DMS53 treated with DMSO at 0.1 percent for 48 hours (cell line): ENCODE results near the gene SPATA3.

ENCODE experiments used
- DNase-seq: peaks from one replicate; lab custom pipeline; 2025; ENCODE audit not compliant: unreplicated experiment; lab: John Stamatoyannopoulos, UW

The SPATA3 gene

DNA sequence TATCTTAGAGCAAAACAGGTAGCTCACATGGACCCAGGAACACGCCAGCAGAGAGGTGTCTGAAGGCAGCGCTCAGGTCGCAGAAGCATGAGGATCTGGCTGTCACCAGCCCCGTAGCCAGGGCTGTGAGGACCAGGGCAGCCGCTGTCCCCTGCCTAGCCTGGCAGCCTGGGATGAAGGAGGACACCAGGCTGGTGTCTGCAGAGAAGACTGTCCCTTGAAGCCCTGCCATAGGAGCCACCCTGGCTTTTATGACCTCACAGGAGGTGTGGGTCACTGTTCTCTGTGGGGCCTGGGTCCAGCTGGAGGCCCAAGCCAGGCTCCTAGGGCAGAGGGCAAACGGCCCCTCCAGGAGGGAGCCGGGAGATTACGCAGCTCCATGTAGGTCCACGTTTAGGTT, at the start of gene SPATA3:
SPATA3 (plus strand) TSS at position 301 of the 400 bp plus-strand sequence. CDS start 113 bp downstream, outside the sequence.
- DNase-seq, result no peak

DNA sequence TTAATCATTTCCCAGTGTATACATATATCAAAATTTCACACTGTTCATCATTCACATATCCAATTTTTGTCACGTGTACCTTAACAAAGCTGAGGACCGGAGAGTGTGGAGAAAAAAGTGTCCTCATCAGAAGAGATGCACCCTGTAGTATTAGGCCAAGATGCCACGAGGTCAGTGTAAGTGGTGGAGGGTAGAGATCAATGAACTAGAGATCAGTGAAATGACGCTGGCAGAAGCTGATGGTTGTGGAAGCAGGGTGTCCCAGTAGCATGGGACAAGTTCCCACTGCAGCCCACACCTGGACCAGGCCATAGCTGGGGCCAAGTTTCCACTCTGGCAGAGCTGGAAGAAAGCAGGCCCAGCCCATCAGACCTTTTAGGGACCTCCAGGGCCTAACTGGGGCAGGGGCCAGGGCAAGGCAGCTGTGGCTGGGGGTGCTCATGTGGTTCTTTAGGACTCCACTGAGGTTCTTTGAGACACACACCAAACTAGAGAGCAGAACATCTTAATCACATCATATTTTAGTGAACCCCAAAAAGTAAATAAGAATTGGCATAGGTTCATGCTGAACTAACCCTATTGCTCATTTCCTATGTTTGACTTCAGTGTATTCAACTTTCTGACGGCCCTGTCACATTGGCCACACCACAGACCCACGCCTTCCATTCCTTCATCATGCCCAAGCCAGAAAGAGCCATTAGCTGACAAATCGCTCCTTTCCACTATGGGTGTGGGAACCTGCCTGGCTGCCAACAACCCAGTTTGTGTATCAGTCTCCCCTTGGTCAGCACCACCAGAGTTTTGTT, 49.3 kb upstream of the SPATA3 start:
- DNase-seq, result no peak

DNA sequence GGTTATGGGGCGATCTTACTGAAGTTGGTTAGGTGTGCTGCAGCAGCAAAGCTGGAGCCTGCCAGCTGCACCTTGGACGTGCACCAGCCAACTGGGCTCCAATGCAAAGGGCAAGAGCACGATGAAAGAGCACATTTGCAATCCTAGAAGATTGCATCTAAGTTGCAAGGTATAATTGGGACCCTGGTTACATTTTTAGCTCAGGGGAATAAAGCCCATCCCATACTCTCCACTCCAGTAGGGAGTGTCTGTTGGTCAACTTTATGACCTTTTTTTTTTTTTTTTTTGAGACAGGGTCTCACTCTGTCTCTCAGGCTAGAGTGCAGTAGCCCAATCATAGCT, 48.7 kb upstream of the SPATA3 start:
- DNase-seq, result no peak

DNA sequence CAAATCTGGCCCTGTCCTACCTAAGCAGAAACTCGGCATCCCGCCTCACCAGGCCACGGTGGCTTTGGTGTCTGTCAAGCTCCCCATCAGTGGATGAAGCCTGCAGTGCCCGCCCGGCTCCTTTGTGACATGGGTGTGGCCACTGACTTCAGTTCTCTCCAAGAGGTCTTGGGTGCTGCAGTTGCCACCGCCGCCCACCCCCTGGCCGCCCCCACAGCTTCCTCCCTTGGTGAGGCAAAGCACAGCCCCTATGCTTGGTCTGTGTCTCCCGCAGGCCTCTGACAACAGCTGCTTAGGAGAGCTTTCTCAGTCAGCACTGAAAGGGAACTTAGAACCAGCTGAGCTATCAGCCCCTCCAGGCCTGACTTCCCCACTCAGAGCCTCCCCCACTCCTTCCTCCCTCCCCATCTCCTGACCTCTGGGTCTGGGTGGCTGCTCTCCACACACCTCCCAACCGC, 48.0 kb upstream of the SPATA3 start:
- no peak for DNase-seq

DNA sequence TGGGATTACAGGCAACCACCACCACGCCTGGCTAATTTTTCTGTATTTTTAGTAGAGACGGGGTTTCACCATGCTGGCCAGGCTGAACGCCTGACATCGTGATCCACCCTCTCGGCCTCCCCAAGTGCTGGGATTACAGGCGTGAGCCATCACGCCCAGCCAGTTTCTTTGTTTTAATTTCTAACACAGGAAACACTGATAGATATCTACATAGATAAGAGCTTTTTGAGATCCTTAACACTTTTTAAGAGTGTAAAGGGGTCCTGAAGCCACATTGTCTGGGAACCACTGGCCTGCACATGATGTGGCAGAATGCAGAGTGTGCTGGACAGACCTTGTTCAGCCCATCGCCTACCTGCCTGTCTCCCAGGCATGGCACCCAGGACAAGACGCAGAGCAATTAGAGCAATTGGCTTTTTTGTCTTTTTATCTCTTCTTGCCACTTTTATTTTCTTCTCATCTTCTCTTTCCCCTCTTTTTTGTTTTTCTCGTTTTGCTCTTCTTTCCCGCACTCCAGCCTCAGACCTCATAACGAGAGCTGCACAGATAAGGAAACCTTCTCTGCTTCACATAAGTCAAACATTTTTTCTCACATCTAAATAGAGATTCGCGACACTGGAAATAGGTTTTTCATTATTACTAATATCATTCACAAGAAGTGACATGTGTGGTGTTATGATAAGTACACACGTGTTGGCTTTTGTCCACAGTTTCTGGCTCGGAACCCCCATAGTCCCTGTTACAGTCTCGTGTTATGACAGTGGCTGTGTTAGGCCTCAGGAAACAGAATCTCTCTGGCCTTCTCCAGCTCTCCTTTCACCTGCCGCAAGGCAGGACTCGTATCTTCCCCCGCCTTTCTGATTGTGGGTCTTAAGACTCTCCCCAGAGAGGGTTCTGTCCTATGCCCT, 45.7 kb upstream of the SPATA3 start:
- no peak for DNase-seq

DNA sequence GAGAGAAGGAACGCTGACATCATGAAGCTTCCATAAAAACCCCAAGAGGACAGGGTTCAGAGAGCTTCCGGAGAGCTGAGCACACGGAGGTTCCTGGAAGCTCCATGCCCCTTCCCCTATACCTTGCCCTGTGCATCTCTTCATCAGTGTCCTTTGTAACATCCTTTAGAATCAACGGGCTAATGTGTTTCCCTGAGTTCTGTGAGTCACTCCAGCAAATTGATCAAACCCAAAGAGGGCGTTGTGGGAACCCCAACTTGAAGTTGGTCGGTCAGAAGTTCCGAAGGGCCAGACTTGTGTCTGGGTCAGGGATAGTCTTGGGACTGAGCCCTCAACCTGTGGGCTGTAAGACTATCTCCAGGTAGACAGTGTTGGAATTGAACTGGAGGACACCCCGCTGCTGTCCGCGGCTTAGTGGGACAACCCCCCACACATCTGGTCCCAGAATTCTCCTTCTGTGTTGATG, 45.0 kb upstream of the SPATA3 start:
- DNase-seq, result no peak

DNA sequence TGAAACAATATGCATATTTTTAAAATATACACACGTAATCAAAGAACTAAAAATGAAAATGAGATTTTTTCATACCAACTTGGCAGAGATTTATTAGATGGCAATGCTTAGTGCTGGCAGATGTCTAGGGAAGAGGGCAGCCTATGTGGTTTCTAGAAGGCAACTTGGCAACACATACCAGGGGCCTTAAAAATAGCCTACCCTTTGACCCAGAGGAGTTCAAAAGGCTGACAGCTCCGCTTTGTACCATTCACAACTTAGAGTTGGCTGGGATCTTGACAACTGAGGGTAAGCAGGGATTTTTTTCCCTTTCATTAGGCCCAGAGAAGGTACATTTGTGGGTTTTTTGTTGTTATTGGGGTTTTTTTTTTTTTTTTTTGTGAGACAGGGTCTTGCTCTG, 44.5 kb upstream of the SPATA3 start:
- DNase-seq, result no peak

DNA sequence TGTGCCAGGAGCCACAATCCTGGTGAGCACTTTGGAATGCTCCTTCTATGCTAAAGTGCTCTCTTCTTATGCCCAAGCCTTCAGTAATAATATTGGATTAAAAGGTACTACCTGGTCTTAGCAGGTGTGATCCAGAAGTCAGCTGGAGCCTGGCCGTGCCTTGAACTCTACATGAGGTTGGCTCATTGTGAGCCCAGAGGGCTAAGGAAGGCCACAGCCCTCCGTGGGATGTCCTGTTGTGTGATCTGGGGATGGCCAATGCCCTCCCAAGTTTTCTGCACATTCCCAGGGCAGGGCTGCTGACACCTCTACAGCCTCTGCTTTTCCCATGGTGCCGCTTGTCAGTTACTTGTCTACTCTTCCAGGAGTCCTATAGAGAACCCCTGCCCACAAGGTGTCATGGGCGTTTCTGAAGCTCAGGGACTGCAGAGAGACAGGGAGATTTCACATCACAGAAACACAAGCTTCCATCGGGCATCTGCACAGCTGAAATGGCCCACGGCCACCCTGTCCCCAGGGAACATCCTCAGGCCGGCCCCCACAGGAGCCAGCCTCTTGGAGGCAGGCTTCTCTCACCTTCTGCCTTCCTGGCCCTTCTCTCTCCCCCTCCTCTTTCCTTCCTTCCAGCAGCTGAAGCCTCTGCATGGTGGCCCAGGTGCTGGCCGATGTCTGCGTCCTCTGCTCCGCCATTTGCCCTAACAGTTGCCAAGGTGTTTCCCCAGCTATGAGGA, 43.5 kb upstream of the SPATA3 start:
- no peak for DNase-seq

DNA sequence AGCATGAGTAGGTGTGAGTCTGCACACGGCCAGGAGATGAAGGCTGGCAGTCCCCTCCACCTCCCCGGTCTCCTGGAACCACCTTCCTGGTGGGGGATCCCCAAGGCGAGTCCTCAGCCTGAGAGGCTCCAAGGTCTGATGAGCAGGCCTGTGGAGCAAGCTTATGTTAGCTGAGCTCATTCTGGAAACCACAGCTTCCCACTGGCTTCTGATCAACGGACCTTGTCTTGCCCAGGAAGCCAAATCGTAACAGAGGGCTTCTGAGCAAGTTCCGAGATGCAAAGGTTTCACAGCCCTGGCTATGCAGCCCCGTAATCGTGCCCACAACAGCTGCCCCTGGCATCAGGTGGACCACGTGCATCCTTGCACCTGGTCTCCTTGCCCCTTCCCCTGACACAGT, 42.1 kb upstream of the SPATA3 start:
- DNase-seq, result no peak

DNA sequence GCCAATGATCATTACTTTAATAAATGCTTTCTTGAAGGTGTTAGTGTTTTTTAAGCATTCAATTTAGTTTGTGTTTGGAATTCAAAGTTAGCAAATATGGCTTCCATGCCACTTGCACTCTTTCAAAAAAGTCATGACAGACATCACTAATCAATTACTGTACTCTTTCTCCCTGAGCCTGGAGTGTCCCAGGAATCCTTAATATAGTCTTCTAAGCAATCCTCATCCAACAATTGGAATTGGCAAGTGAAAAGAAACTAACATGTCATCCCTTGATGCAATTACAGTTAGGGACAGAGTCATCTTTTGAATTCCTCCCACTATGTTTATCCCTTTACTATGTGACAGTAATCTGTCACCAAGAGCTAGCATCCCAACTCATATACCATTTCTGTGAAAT, 41.2 kb upstream of the SPATA3 start:
- DNase-seq, result no peak

DNA sequence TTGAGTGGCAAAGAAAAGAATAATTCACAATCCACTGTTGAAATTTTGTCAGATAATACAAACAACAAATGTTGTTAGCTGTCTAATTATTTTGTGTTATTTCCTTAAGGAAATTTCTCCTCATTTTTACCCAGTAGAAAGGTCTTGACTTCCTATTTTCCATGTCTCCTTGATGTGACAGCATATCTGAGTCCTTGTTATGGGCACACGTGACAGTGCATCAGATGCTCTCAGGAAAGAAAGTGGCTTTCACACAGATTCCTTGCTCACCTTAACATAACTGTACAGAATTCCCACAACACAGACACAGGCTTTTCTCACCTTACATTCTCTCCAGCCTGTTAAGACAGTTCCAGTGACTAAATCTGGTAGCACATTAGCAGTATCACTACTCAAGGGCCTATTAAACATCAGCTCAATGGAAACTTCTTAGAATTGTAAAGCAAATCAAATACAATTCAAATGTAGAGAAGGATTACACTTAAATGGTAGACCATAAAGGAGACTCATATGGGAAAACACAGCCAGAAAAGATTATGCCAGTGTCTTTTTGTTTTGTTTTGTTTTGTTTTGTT, 40.7 kb upstream of the SPATA3 start:
- DNase-seq, result no peak

DNA sequence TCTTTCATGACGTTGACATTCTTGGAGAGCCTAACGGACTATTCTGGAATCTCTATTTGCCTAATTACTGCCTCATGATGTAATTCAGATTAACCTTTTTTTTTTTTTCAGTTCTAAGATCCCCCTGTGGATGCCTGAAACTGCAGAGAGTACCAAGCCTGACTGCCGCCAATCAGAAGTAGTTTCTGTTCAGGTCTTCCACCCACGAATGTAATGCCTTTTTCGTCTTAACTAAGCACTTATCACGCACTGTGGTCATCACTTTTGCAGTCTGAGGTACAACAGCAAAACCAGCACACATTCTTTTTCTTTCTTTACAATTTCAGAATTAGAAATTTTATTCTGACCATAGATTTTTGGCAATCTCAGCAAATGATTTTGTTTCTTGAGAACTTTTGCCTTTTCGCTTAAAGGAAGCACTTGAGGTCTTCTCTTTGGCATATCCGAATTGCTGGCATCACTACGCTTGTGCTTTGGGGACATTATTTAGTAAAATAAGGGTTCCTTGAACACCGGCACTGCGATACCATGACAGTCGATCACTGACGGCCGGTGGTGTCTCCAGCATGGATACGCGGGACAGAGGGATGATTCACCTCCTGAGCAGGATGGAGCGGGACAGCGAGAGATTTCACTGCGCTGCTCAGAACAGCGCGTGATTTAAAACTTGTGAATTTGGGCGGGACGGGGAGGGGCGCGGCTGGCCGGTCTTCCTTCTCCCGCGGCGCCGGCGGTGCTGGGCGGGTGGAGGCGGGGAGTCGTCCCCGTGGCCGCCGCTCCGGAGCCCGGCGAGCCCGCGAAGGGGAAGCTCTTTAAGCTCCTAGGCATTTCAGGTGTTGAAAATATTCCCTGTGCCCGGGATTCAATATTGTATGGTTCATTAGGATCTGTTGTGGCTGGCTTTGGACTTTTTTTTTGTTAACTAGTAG, 38.8 kb upstream of the SPATA3 start:
- no peak for DNase-seq

DNA sequence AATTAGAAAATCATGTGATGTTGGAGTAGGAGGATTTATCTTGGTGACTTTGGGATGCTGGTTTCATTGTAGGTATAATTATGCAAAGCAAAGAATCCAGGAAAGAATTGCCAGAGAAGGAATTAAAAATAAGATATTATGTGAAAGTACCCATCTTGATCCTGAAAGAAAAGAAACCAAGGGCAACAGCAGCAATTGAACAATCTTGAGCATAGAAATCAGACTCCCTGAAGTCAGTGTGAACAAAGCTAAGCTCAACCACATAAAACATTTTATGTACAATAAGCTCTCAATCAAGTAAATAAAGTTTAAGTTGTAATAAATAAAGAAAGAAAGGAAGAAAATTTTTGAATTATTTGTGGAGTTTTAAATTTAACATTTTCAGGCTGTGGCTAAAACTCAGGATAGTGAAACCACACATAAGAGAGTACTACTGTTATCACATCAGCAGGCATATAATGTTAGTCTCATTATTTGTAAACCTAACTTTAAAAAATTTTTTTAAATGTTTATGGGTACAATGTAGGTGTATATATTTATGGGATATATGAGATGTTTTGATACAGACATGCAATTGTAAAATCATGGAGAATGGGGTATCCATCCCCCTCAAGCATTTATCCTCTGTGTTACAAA, 38.0 kb upstream of the SPATA3 start:
- no peak for DNase-seq

DNA sequence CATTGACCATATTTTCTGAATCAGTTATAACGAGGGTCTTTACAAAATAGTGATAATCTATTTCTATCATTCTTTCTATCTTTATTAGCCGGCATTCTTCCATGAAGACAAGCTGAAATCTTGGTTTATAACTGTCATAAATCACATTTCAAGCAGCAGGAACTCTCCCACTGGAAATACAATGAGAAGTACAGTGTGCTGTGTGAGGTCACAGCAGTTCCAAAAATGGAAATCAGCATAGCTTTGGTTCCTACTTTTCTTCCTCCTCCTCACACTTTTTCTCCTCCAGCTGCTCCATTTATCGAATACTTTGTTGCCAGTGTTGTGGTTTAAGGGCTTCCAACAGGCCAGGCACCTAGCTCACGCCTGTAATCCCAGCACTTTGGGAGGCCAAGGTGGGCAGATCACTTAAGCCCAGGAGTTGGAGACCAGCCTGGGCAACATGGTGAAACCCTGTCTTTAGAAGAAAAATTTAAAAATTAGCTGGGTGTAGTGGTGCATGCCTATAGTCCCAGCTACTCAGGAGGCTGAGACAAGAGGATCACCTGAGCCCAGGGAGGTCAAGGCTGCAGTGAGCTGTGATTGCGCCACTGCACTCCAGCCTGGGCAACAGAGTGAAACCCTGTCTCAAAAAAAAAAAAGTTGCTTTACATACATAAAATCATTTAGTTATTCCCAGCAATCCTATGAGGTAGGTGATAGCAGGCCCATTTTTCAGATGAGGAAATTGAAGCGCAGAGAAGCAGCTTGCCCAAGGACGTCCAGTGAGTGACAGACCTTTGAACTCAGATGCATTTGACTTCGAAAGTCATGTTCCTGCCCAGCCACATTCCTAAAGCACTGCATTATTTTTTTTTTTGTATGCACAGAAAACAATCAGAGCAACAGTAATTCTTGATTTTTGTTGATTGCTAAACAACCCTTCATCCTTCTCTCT, 36.8 kb upstream of the SPATA3 start:
- DNase-seq, result no peak

DNA sequence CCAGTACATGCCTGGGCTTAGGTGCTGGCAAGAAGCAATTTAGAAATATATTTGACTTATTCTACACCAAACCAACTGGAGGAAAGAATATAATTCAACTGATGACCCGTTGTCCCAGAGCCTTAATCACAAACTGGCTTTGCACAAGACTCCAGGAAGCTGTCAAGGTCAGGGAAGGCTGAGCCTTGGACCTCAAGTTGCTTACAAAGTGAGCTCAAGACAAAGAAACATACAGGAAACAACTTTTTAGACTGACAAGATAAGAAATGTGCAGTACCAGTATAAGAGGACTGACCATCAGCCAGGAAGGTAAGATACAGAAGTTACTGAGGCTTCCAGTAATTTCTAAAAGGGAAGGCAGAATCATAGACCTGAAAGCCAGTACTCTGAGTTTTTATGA, 35.9 kb upstream of the SPATA3 start:
- DNase-seq, result no peak

DNA sequence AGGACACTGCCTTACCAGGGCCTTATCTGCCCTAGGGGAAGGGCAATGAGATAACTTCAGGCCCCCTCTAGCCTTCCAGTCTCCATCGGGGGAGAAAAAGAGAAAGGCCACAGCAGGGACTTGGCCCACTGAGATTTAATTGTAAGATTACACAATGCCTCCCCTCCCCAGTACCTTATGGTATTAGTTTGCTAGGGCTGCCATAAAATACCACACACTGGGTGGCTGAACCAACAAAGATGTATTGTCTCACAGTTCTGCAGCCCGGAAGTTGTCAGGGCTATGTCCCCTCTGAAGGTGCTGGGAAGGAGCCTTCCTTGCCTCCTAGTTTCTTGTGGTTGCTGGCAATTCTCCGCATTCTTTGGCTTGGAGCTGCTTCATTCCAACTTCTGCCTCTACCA, 34.8 kb upstream of the SPATA3 start:
- no peak for DNase-seq

DNA sequence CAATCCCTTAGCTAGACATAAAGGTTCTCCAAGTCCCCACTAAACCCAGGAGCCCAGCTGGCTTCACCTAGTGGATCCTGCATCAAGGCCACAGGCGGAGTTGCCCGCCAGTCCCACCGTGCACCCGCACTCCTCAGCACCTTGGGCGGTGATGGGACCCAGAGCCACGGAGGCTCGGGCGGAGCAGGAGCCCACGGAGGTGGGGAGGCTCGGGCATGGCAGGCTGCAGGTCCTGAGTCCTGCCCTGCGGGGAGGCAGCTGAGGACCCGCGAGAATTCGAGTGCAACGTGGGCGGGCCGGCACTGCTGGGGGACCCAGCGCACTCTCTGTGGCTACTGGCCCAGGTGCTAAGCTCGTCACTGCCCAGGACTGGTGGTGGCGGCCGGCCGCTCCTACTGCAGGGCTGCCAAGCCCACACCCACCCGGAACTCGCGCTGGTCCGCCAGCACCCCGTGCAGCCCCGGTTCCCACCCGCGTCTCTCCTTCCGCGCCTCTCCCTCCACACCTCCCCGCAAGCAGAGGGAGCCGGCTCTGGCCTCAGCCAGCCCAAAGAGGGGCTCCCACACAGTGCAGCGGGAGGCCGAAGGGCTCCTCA, 31.7 kb upstream of the SPATA3 start:
- no peak for DNase-seq

DNA sequence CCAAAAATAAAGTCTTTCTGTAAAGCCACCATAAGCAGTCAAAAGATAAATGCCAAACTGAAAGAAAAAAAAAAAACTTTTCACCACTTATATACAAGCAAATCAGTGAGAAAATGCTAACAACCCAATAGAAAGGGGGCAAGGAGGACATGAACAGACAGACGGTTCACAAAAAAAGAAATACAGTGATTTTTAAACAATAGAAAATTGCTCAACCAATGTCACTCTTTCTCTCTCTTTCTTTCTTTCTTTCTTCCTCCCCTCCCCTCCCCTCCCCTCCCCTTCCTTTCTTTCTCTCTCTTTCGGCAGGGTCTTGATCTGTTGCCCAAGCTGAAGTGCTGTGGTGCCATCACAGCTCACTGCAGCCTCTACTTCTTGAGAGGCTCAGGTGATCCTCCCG, 28.8 kb upstream of the SPATA3 start:
- no peak for DNase-seq
